K562 (cell line): ENCODE data around the gene POLR2H. TPM values are rescaled to one million over a fixed set of nuclear protein-coding genes. Genes with fewer than 3 reads are reported as not detected.
A peak's percentile ranks its signal among the peaks of the same experiment; 100 is the strongest.

Experiments
- ATAC-seq: fragments of 200-7000 bp; cut with Tn5 transposase; 3 replicates; pipeline ENCODE4 v1.9.1; 2020; ENCODE audit warnings: moderate library complexity
- BruUV-seq: library from RNA; stranded (reverse); fragments of 400-500 nt; replicated peaks from 2 replicates; lab custom pipeline; 2021; lab: Mats Ljungman, UMichigan
- CTCF ChIA-PET: fragments of 300-600 bp; formaldehyde crosslinking; extraction: SDS; loops from one replicate; lab custom pipeline; 2021; ENCODE audit warnings: low intra/inter-chr PET ratio; lab: Yijun Ruan, JAX
- POLR2A ChIA-PET: fragments of 300-600, 350-650 bp; sonication (Branson Sonifier 250); formaldehyde crosslinking; extraction: SDS; loops from one replicate; lab custom pipeline; 2021; ENCODE audit warnings: antibody characterized with exemption, inconsistent platforms; lab: Yijun Ruan, JAX
- DNase-seq, 4 experiments: peaks; one replicate each; pipeline versions ENCODE4 v3.0.0 to v3.0.0-alpha.2; 2011 to 2018; ENCODE audit warnings: low spot score in 3 of 4, mixed read lengths in 3 of 4; ENCODE audit errors: extremely low read depth in 1 of 4
- FAIRE-seq: peaks from 2 replicates; lab custom pipeline; 2011; peaks lifted over from hg19 to GRCh38; lab: Jason Lieb, UNC
- H2AFZ ChIP-seq: 2 replicates; pipeline ENCODE4 v1.6.0; 2011; ENCODE audit warnings: low read depth, low read length, control low read depth, inconsistent platforms
- H3K27ac ChIP-seq: fragments of 200-600 bp; 3 replicates; pipeline ENCODE4 v1.8.0; 2011; ENCODE audit warnings: low read depth, mild to moderate bottlenecking, control low read depth, inconsistent platforms, low read length, moderate library complexity, mixed read lengths; ENCODE audit errors: extremely low read depth
- H3K27me3 ChIP-seq, 2 experiments: fragments of 300-600 bp in 1 of 2; 2 replicates in 1 of 2; 3 replicates in 1 of 2; pipeline versions ENCODE4 v1.6.0 to v1.8.0; 2011; ENCODE audit warnings: inconsistent platforms in 2 of 2, low read length in 2 of 2, mild to moderate bottlenecking in 1 of 2, mixed read lengths in 1 of 2, moderate library complexity in 1 of 2; ENCODE audit not compliant: control insufficient read depth in 2 of 2, insufficient read depth in 2 of 2
- H3K36me3 ChIP-seq: fragments of 300-600 bp; 3 replicates; pipeline ENCODE4 v1.8.0; 2011; ENCODE audit warnings: mild to moderate bottlenecking, low read length, inconsistent platforms; ENCODE audit not compliant: control insufficient read depth, insufficient read depth
- H3K4me1 ChIP-seq, 2 experiments: fragments of 200-600 bp in 1 of 2; replicated peaks in 1 of 2; 2 replicates in 1 of 2; 3 replicates in 1 of 2; pipeline versions ENCODE4 v1.5.1 to v1.8.0; 2011; ENCODE audit warnings: inconsistent platforms in 2 of 2, low read length in 2 of 2, mild to moderate bottlenecking in 1 of 2, mixed read lengths in 1 of 2, moderate library complexity in 1 of 2; ENCODE audit not compliant: control insufficient read depth in 2 of 2, insufficient read depth in 2 of 2
- H3K4me2 ChIP-seq: 2 replicates; pipeline ENCODE4 v1.6.1; 2011; ENCODE audit warnings: low read length, control low read depth, inconsistent platforms, mixed read lengths; ENCODE audit not compliant: insufficient read depth
- H3K4me3 ChIP-seq: fragments of 200-600 bp; sonication (generic), shearing (Covaris generic); 2 replicates; pipeline ENCODE4 v1.5.1; 2016; ENCODE audit warnings: control low read depth, inconsistent platforms
- H3K79me2 ChIP-seq: fragments of 200-600 bp; 3 replicates; pipeline ENCODE4 v1.8.0; 2011; ENCODE audit warnings: low read length, inconsistent platforms; ENCODE audit not compliant: control insufficient read depth, insufficient read depth
- H3K9ac ChIP-seq, 2 experiments: 2 replicates each; pipeline versions ENCODE4 v1.6.0 to v1.6.1; 2011; ENCODE audit warnings: low read depth in 2 of 2, low read length in 2 of 2, control low read depth in 1 of 2, inconsistent platforms in 1 of 2, mild to moderate bottlenecking in 1 of 2, mixed read lengths in 1 of 2; ENCODE audit not compliant: insufficient read depth in 1 of 2
- H3K9me1 ChIP-seq: one replicate; pipeline ENCODE4 v1.6.0; 2011; ENCODE audit warnings: inconsistent platforms, mild to moderate bottlenecking, low read length, moderate library complexity; ENCODE audit not compliant: control insufficient read depth, insufficient read depth
- H3K9me3 ChIP-seq: replicated peaks from 2 replicates; pipeline ENCODE4 v1.5.1; 2011; ENCODE audit warnings: low read depth, low read length, inconsistent platforms; ENCODE audit not compliant: control insufficient read depth, insufficient read depth
- H4K20me1 ChIP-seq: replicated peaks from 2 replicates; pipeline ENCODE4 v1.6.1; 2011; ENCODE audit warnings: low read length, inconsistent platforms, mixed read lengths; ENCODE audit not compliant: control insufficient read depth, insufficient read depth
- CREBBP ChIP-seq: IDR thresholded peaks from one replicate; pipeline ENCODE4 v1.6.1; 2012; ENCODE audit warnings: low read depth, mild to moderate bottlenecking, control low read depth, inconsistent platforms, low read length
- CTBP1 ChIP-seq: fragments of 450-650 bp; IDR thresholded peaks from 2 replicates; pipeline ENCODE4 v1.6.1; 2016; ENCODE audit warnings: borderline replicate concordance
- GABPB1 ChIP-seq: sonication (generic); formaldehyde crosslinking; IDR thresholded peaks from 2 replicates; pipeline ENCODE4 v1.8.0; 2022; ENCODE audit warnings: mild to moderate bottlenecking, missing genetic modification reagents
- MED1 ChIP-seq: sonication (generic); formaldehyde crosslinking; IDR thresholded peaks from 2 replicates; pipeline ENCODE4 v1.8.1; 2023; ENCODE audit warnings: missing genetic modification reagents, borderline replicate concordance
- MEF2D ChIP-seq: conservative IDR thresholded peaks from 2 replicates; pipeline ENCODE4 v1.6.1; 2016; ENCODE audit warnings: low read depth, missing genetic modification characterization, missing compliant biosample characterization
- MEIS2 ChIP-seq: fragments of 450-650 bp; IDR thresholded peaks from 2 replicates; pipeline ENCODE4 v1.6.1; 2014; ENCODE audit warnings: mild to moderate bottlenecking; ENCODE audit not compliant: partially characterized antibody
- NCOA4 ChIP-seq: fragments of 450-650 bp; IDR thresholded peaks from 2 replicates; pipeline ENCODE4 v1.6.1; 2018; ENCODE audit warnings: mild to moderate bottlenecking; ENCODE audit not compliant: partially characterized antibody
- RBM14 ChIP-seq: fragments of 200-400 bp; formaldehyde crosslinking; IDR thresholded peaks from 2 replicates; pipeline ENCODE4 v1.6.1; 2018; ENCODE audit warnings: low read depth, mild to moderate bottlenecking, low read length, moderate library complexity, borderline replicate concordance; ENCODE audit not compliant: insufficient read depth
- RBM25 ChIP-seq: fragments of 200-400 bp; formaldehyde crosslinking; IDR thresholded peaks from 2 replicates; pipeline ENCODE4 v1.6.1; 2018; ENCODE audit warnings: low read length, low read depth, moderate library complexity; ENCODE audit not compliant: severe bottlenecking
- RFX5 ChIP-seq: IDR thresholded peaks from 2 replicates; pipeline ENCODE4 v1.6.1; 2011; ENCODE audit warnings: low read depth, mild to moderate bottlenecking, improper control_type of control experiment, low read length
- STAT5B ChIP-seq: fragments of 250-450 bp; sonication (Bioruptor Pico); IDR thresholded peaks from 2 replicates; pipeline ENCODE4 v1.8.0; 2021; ENCODE audit warnings: mild to moderate bottlenecking, inconsistent platforms
- WGBS: fragments of 100-300 bp; shearing (Covaris generic); methylation state at CpG from one replicate; pipeline ENCODE4 v1.1.6; 2016; ENCODE audit warnings: low coverage, mixed read lengths; ENCODE audit not compliant: insufficient coverage; ENCODE audit errors: missing lambda C conversion rate; 5-methylcytosine and 5-hydroxymethylcytosine counted together
- in situ Hi-C: fragments of 300-500 bp; cut with MboI; formaldehyde crosslinking; loops from 4 replicates; pipeline ENCODE4 v1.15.0; 2018; ENCODE audit warnings: inconsistent platforms, mixed read lengths
- intact Hi-C: fragments of 100-400 bp; cut with micrococcal nuclease; formaldehyde crosslinking; loops from 2 replicates; pipeline ENCODE4 v1.14.2; 2022
- polyA plus RNA-seq, 8 experiments: library from polyadenylated mRNA; depleted of rRNA in 4 of 8; stranded (reverse) in 5 of 8; unstranded in 3 of 8; fragments of >200 nt; fragmentation: Nextera tagmentation in 2 of 8; fragmentation: Illumina TruSeq in 1 of 8; extraction: Ambion mirVana in 2 of 8; extraction: Trizol in 1 of 8; gene quantifications; 2 replicates each; pipeline versions ENCODE4 v1.2.1 to v1.2.3, GENCODE V29; 2011 to 2014; ENCODE audit warnings: inconsistent platforms in 1 of 8, missing spikeins in 1 of 8
- total RNA-seq, 7 experiments: library from RNA; depleted of rRNA in 6 of 7; stranded (reverse); fragments of >200 nt in 6 of 7; fragmentation: Illumina TruSeq in 2 of 7; extraction: Trizol in 2 of 7; gene quantifications; 2 replicates each; pipeline versions ENCODE4 v1.2.1 to v1.2.3, GENCODE V29; 2011 to 2021; ENCODE audit warnings: low replicate concordance in 1 of 7
- TF ChIP-seq, protein P1 (sequence below): IDR thresholded peaks from 2 replicates; pipeline ENCODE4 v1.6.1; 2011; ENCODE audit warnings: borderline replicate concordance, low read depth, mild to moderate bottlenecking, moderate library complexity, low read length; ENCODE audit not compliant: insufficient read depth, poor library complexity, severe bottlenecking
- TF ChIP-seq, protein P2 (sequence below): fragments of 450-650 bp; IDR thresholded peaks from one replicate; pipeline ENCODE4 v1.6.1; 2018; ENCODE audit warnings: mild to moderate bottlenecking, moderate library complexity; ENCODE audit not compliant: partially characterized antibody
- TF ChIP-seq, protein P3 (sequence below), 2 experiments: IDR thresholded peaks in 1 of 2; conservative IDR thresholded peaks in 1 of 2; 2 replicates each; pipeline ENCODE4 v1.6.1; 2016; ENCODE audit warnings: low read depth in 2 of 2, mild to moderate bottlenecking in 1 of 2, missing compliant biosample characterization in 1 of 2, missing genetic modification characterization in 1 of 2, moderate library complexity in 1 of 2

POLR2H gene
- total and polyA plus RNA-seq, 9 of the 15 experiments (the other 6 are each of a cell fraction or from before 2014, with no cell fraction given), result 128 to 512 (median 220) TPM

DNA sequence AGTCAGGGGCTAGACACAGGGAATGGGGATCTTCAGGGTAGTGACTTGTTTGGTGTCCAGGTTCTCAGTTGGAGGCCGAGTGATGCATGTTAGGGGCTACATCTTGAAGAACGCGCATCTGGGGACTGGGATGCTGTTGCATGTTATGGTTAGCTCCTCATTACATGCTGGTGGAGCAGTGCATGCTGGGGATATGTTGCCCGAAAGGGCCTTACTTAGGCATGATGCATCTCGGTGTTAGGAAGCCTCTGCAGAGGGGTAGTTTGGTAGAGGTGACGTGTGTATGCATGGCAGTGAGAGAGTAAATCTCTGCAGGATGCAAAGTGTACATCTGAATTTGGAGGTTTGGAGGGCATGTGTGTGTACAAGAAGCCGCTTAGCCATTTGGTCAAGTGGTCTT, 44.7 kb upstream of the POLR2H start:
- WGBS, result 81% methylated on average over 7 of the region's 7 CpGs
- no peak for DNase-seq
- Histone ChIP-seq H3K4me2 (peak overlapping the region; percentile 99), H2AFZ (no peak overlapping the region), H3K9ac (peak overlapping the region; percentile 99 to 100; a peak in 2 of 4 replicates), H3K27ac (no peak overlapping the region; the same call in 2 of the 3 replicates), H3K27me3 (no peaks in the 10 kb centered on the region), H3K9me1 (peaks cover 13% of the 10 kb centered on the region), H3K4me1 (peaks cover 13 to 39% of the 10 kb centered on the region in 2 experiments; a peak in 4 of 5 replicates), H3K9me3 (no peaks in the 10 kb centered on the region), H4K20me1 (peaks cover 41% of the 10 kb centered on the region), H3K79me2 (peaks cover 74% of the 10 kb centered on the region), H3K4me3 (peak overlapping the region; percentile 100), H3K36me3 (peaks cover 65% of the 10 kb centered on the region)
- POLR2A ChIA-PET, result interaction anchor here (0.5 to 2.3 kb wide), 8 partner anchors 10 to 136 kb away, joined by 3 to 24 read pairs (median 4); no protein-coding TSS in a partner anchor
- intact Hi-C loops, result no loop called here
- ATAC-seq, result no peak
- in situ Hi-C loops, result no loop called here
- BruUV-seq, result no TSS peak
- CTCF ChIA-PET, result no interaction called here
- FAIRE-seq, result no peak
- no peak for TF ChIP-seq CREBBP
- TF ChIP-seq MED1 (CRISPR knock-in tag), result no peak
- no peak for TF ChIP-seq RBM14
- TF ChIP-seq GABPB1 (CRISPR knock-in tag), result no peak
- no peak for TF ChIP-seq MEF2D (tag)
- TF ChIP-seq, protein P1, sequence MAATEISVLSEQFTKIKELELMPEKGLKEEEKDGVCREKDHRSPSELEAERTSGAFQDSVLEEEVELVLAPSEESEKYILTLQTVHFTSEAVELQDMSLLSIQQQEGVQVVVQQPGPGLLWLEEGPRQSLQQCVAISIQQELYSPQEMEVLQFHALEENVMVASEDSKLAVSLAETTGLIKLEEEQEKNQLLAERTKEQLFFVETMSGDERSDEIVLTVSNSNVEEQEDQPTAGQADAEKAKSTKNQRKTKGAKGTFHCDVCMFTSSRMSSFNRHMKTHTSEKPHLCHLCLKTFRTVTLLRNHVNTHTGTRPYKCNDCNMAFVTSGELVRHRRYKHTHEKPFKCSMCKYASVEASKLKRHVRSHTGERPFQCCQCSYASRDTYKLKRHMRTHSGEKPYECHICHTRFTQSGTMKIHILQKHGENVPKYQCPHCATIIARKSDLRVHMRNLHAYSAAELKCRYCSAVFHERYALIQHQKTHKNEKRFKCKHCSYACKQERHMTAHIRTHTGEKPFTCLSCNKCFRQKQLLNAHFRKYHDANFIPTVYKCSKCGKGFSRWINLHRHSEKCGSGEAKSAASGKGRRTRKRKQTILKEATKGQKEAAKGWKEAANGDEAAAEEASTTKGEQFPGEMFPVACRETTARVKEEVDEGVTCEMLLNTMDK, result no peak
- no peak for TF ChIP-seq RFX5
- TF ChIP-seq STAT5B (CRISPR knock-in tag), result no peak
- TF ChIP-seq, protein P2, sequence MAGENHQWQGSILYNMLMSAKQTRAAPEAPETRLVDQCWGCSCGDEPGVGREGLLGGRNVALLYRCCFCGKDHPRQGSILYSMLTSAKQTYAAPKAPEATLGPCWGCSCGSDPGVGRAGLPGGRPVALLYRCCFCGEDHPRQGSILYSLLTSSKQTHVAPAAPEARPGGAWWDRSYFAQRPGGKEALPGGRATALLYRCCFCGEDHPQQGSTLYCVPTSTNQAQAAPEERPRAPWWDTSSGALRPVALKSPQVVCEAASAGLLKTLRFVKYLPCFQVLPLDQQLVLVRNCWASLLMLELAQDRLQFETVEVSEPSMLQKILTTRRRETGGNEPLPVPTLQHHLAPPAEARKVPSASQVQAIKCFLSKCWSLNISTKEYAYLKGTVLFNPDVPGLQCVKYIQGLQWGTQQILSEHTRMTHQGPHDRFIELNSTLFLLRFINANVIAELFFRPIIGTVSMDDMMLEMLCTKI, result no peak
- TF ChIP-seq NCOA4, result no peak
- TF ChIP-seq, protein P3, sequence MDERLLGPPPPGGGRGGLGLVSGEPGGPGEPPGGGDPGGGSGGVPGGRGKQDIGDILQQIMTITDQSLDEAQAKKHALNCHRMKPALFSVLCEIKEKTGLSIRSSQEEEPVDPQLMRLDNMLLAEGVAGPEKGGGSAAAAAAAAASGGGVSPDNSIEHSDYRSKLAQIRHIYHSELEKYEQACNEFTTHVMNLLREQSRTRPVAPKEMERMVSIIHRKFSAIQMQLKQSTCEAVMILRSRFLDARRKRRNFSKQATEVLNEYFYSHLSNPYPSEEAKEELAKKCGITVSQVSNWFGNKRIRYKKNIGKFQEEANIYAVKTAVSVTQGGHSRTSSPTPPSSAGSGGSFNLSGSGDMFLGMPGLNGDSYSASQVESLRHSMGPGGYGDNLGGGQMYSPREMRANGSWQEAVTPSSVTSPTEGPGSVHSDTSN (CRISPR knock-in tag; IDR thresholded peaks at IDR 0.05; ENCODE audit: low read depth), result no peak
- TF ChIP-seq, protein P3 (tag; conservative IDR thresholded peaks at IDR 0.05; ENCODE audit: low read depth), result no peak
- no peak for TF ChIP-seq CTBP1
- no peak for TF ChIP-seq RBM25
- TF ChIP-seq MEIS2, result no peak
